CD4-positive, alpha-beta T cell treated with Interferon gamma for 1 hour (primary cell): ENCODE data around the gene PIK3C2G.

ENCODE experiments used
- DNase-seq: peaks from one replicate; pipeline ENCODE4 v3.0.0-alpha.2; 2020

Gene PIK3C2G

GRCh38 chr12:18576104-18576626, 314.8 kb downstream of the PIK3C2G start:
- DNase-seq = no peak

- no peak for DNase-seq
These were observed 315.3 kb downstream of the PIK3C2G start for GRCh38 chr12:18576648-18577047.

GRCh38 chr12:18578191-18578590, 316.9 kb downstream of the PIK3C2G start:
- DNase-seq = no peak

- no peak for DNase-seq
These were observed 319.0 kb downstream of the PIK3C2G start for GRCh38 chr12:18580291-18580690.

GRCh38 chr12:18580706-18581105, 319.4 kb downstream of the PIK3C2G start:
- no peak for DNase-seq

- DNase-seq = no peak
These were observed 320.1 kb downstream of the PIK3C2G start for GRCh38 chr12:18581232-18581962.

GRCh38 chr12:18583655-18584054, 322.3 kb downstream of the PIK3C2G start:
- no peak for DNase-seq

- DNase-seq = no peak
These were observed 325.3 kb downstream of the PIK3C2G start for GRCh38 chr12:18586581-18586980.

GRCh38 chr12:18589316-18589715, 328.0 kb downstream of the PIK3C2G start:
- no peak for DNase-seq

- DNase-seq = no peak
These were observed 330.2 kb downstream of the PIK3C2G start for GRCh38 chr12:18591473-18591872.

GRCh38 chr12:18595412-18595811, 334.1 kb downstream of the PIK3C2G start:
- no peak for DNase-seq

GRCh38 chr12:18601962-18602361, 340.6 kb downstream of the PIK3C2G start:
- no peak for DNase-seq

GRCh38 chr12:18612971-18613370, 351.7 kb downstream of the PIK3C2G start:
- no peak for DNase-seq

GRCh38 chr12:18620986-18621385, 359.7 kb downstream of the PIK3C2G start:
- no peak for DNase-seq

- DNase-seq = no peak
These were observed 368.1 kb downstream of the PIK3C2G start for GRCh38 chr12:18629445-18629844.

- no peak for DNase-seq
These were observed 368.6 kb downstream of the PIK3C2G start for GRCh38 chr12:18629916-18630315.

- DNase-seq = no peak
These were observed 370.0 kb downstream of the PIK3C2G start for GRCh38 chr12:18631339-18631738.

- no peak for DNase-seq
These were observed 371.5 kb downstream of the PIK3C2G start for GRCh38 chr12:18632848-18633247.

GRCh38 chr12:18634382-18634781, 373.1 kb downstream of the PIK3C2G start:
- DNase-seq = no peak

- DNase-seq = no peak
These were observed 379.1 kb downstream of the PIK3C2G start for GRCh38 chr12:18640321-18640955.

GRCh38 chr12:18643681-18644080, 382.4 kb downstream of the PIK3C2G start:
- no peak for DNase-seq

GRCh38 chr12:18644564-18644963, 383.2 kb downstream of the PIK3C2G start:
- no peak for DNase-seq

GRCh38 chr12:18646286-18646890, 385.1 kb downstream of the PIK3C2G start:
- DNase-seq = no peak

GRCh38 chr12:18651525-18651924, 390.2 kb downstream of the PIK3C2G start:
- no peak for DNase-seq
